GM13976 (cell line): Measurements from ENCODE around the gene ANO2.

ENCODE experiments used
- DNase-seq: peaks from one replicate; pipeline ENCODE4 v3.0.0; 2012; ENCODE audit warnings: low spot score
- in situ Hi-C: fragments of 300-500 bp; cut with MboI; formaldehyde crosslinking; loops from one replicate; pipeline ENCODE4 v1.12.0; 2022; ENCODE audit warnings: low sequenced_read_pairs, mixed read lengths, inconsistent platforms; ENCODE audit not compliant: unreplicated experiment
- TF ChIP-seq, protein P1 (sequence below): IDR thresholded peaks from 2 replicates; pipeline ENCODE4 v1.5.1; 2012; ENCODE audit warnings: borderline replicate concordance, mild to moderate bottlenecking; ENCODE audit not compliant: insufficient read depth; ENCODE audit errors: extremely low read depth, missing control alignments, control extremely low read depth

Gene ANO2

GRCh38 chr12:5798242-5799015, 146.6 kb downstream of the ANO2 start:
- in situ Hi-C loops = no loop called here
- DNase-seq = no peak
- TF ChIP-seq, protein P1, sequence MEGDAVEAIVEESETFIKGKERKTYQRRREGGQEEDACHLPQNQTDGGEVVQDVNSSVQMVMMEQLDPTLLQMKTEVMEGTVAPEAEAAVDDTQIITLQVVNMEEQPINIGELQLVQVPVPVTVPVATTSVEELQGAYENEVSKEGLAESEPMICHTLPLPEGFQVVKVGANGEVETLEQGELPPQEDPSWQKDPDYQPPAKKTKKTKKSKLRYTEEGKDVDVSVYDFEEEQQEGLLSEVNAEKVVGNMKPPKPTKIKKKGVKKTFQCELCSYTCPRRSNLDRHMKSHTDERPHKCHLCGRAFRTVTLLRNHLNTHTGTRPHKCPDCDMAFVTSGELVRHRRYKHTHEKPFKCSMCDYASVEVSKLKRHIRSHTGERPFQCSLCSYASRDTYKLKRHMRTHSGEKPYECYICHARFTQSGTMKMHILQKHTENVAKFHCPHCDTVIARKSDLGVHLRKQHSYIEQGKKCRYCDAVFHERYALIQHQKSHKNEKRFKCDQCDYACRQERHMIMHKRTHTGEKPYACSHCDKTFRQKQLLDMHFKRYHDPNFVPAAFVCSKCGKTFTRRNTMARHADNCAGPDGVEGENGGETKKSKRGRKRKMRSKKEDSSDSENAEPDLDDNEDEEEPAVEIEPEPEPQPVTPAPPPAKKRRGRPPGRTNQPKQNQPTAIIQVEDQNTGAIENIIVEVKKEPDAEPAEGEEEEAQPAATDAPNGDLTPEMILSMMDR = no peak

GRCh38 chr12:5797661-5798060, 147.4 kb downstream of the ANO2 start:
- TF ChIP-seq, protein P1 = no peak
- no peak for DNase-seq
- in situ Hi-C loops = no loop called here

- TF ChIP-seq, protein P1 = no peak
- DNase-seq = no peak
- in situ Hi-C loops = no loop called here
Observed at GRCh38 chr12:5796959-5797225, 148.2 kb downstream of the ANO2 start.

DNA sequence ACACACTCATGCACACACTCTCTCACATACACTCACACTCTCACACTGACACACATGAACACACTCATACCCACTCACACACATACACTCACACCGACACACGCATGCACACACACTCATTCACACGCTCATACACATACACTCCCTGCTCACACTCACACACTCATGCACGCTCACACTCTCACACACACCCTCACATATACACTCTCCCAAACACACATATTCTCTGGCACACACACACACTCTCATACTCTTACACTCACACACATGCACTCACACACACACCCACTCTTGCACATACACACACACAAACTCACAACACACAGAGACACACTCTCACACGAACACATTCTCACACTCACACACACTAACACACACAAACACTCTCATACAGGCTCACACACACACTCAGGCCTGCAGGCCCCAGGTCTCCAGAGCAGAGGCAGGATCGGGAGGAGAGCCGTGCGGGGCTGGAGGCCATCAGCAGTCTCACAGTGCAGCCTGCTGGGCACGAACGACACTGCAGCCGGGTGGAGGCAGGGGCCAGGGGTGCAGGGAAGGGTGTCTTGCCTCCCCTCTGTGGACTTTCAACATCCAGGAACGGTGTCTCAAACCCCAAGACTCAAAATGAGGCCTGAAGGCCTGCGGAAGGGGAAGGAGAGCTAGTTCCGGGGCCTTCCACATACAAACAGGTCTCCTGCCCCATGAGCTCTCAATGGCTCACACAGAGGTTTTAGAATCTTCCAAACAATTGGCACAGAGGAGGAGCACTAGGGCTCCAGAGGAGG, 148.7 kb downstream of the ANO2 start:
- in situ Hi-C loops = no loop called here
- TF ChIP-seq, protein P1 = peak; percentile 37
- peak; percentile 32 for DNase-seq

DNA sequence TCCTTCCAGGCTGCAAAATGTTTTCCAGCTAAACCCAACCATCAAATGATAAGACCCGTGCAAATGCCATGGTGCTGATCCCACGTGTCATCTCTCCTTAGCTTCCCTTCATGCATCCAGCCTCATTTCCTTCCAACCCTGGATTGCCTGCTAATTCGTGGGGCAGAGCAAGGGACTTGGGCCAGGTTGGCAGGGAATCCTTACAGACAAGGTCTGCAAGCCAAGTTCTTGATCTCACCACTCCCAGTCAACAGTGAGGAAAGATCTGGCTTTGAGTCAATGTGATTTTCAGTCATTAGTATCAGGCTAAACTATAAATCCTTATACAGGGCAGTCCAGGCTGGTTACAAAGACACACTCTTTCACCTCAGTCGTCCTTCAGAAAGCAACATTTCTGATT, 150.9 kb downstream of the ANO2 start:
- no peak for DNase-seq
- in situ Hi-C loops = no loop called here
- TF ChIP-seq, protein P1 = no peak

DNA sequence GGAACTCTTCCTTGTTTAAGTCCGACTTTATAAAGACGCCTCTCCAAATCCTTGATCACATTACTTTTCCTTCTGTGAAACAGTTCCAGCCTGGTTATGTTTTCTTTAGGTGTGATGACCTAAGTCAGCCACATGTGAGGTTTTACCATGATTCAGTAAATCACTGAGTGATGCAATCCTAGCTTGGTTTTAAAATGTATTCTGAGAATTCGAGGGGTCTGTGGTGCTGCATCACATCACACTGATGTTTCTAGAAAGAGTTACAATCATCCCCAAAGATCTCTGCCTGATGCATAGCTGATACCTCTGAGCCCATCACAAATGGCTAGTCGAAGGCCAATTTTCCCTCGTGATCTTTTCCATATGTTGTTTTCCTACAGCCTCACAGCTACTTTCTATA, 152.7 kb downstream of the ANO2 start:
- no peak for DNase-seq
- TF ChIP-seq, protein P1 = no peak
- in situ Hi-C loops = no loop called here
